Panc1 (cell line): ENCODE data around the gene AP3B2. TPM values are rescaled to one million over a fixed set of nuclear protein-coding genes. Genes with fewer than 3 reads are reported as not detected.

Experiments
- ATAC-seq: fragments of 200-7000 bp; cut with Tn5 transposase; 2 replicates; pipeline ENCODE4 v1.9.1; 2020; ENCODE audit warnings: mild to moderate bottlenecking, moderate library complexity
- BruUV-seq: library from RNA; stranded (reverse); fragments of 400-500 nt; replicated peaks from 2 replicates; lab custom pipeline; 2021; lab: Mats Ljungman, UMichigan
- CTCF ChIA-PET: fragments of 300-600 bp; sonication (Branson Sonifier 250); formaldehyde crosslinking; loops from one replicate; lab custom pipeline; 2022; ENCODE audit warnings: antibody characterized with exemption; lab: Charles Lee
- POLR2A ChIA-PET: fragments of 300-600 bp; sonication (Branson Sonifier 250); formaldehyde crosslinking; loops from one replicate; lab custom pipeline; 2022; ENCODE audit warnings: antibody characterized with exemption; lab: Charles Lee
- DNase-seq: peaks from one replicate; pipeline ENCODE4 v3.0.0-alpha.2; 2010; ENCODE audit warnings: low read depth, low spot score
- H3K27ac ChIP-seq: 2 replicates; pipeline ENCODE4 v1.5.1; 2011; ENCODE audit warnings: mild to moderate bottlenecking, low read length, inconsistent platforms
- H3K27me3 ChIP-seq: fragments of 200-500 bp; sonication (Bioruptor generic); 2 replicates; pipeline ENCODE4 v1.6.0; 2014; ENCODE audit warnings: low read length, inconsistent platforms; ENCODE audit not compliant: control insufficient read depth, insufficient read depth
- H3K36me3 ChIP-seq: fragments of 200-500 bp; sonication (Bioruptor generic); 2 replicates; pipeline ENCODE4 v1.5.1; 2014; ENCODE audit warnings: inconsistent platforms, mild to moderate bottlenecking, low read length, moderate library complexity; ENCODE audit not compliant: control insufficient read depth, insufficient read depth
- H3K4me1 ChIP-seq: 2 replicates; pipeline ENCODE4 v1.5.1; 2011; ENCODE audit warnings: inconsistent platforms, mild to moderate bottlenecking, low read length, moderate library complexity; ENCODE audit not compliant: control insufficient read depth, insufficient read depth
- H3K4me3 ChIP-seq, 2 experiments: 2 replicates each; pipeline ENCODE4 v1.5.1; 2011 to 2012; ENCODE audit warnings: low read depth in 2 of 2, low read length in 2 of 2, mild to moderate bottlenecking in 2 of 2, inconsistent platforms in 1 of 2, moderate library complexity in 1 of 2
- H3K9me3 ChIP-seq: fragments of 200-500 bp; sonication (Bioruptor generic); 2 replicates; pipeline ENCODE4 v1.5.1; 2014; ENCODE audit warnings: low read depth, mild to moderate bottlenecking, inconsistent platforms, low read length, moderate library complexity; ENCODE audit not compliant: control insufficient read depth, insufficient read depth
- POLR2AphosphoS5 ChIP-seq: IDR thresholded peaks from 2 replicates; pipeline ENCODE4 v1.6.1; 2012; ENCODE audit warnings: mild to moderate bottlenecking, low read depth, low read length, moderate library complexity
- SIN3A ChIP-seq: IDR thresholded peaks from 2 replicates; pipeline ENCODE4 v1.6.1; 2012; ENCODE audit warnings: low read depth, mild to moderate bottlenecking, low read length, moderate library complexity, borderline replicate concordance; ENCODE audit not compliant: insufficient read depth
- TCF7L2 ChIP-seq: IDR thresholded peaks from 2 replicates; pipeline ENCODE4 v1.6.1; 2011; ENCODE audit warnings: mild to moderate bottlenecking, low read depth, low read length, inconsistent platforms
- in situ Hi-C: cut with HindIII; loops from 2 replicates; pipeline ENCODE4 v1.10.0; 2016; ENCODE audit warnings: low sequenced_read_pairs, low pct_unique_long_range_greater_than_20kb
- intact Hi-C: fragments of 100-400 bp; cut with micrococcal nuclease; formaldehyde crosslinking; loops from one replicate; pipeline ENCODE4 v1.10.0; 2022; ENCODE audit not compliant: unreplicated experiment
- total RNA-seq: library from RNA; stranded (reverse); gene quantifications from one replicate; pipeline ENCODE4 v1.2.1, GENCODE V29; 2021; ENCODE audit not compliant: unreplicated experiment
- TF ChIP-seq, protein P1 (sequence below): fragments of 450-650 bp; IDR thresholded peaks from 2 replicates; pipeline ENCODE4 v1.5.1; 2017; ENCODE audit warnings: mild to moderate bottlenecking
- TF ChIP-seq, protein P2 (sequence below), 2 experiments: IDR thresholded peaks; 2 replicates each; pipeline ENCODE4 v1.6.1; 2011 to 2012; ENCODE audit warnings: low read depth in 2 of 2, control low read depth in 1 of 2, low read length in 1 of 2, mild to moderate bottlenecking in 1 of 2, moderate library complexity in 1 of 2; ENCODE audit not compliant: insufficient read depth in 1 of 2

AP3B2 gene
- total RNA-seq, 1 experiment from 2014 or later = 0.95 TPM

DNA sequence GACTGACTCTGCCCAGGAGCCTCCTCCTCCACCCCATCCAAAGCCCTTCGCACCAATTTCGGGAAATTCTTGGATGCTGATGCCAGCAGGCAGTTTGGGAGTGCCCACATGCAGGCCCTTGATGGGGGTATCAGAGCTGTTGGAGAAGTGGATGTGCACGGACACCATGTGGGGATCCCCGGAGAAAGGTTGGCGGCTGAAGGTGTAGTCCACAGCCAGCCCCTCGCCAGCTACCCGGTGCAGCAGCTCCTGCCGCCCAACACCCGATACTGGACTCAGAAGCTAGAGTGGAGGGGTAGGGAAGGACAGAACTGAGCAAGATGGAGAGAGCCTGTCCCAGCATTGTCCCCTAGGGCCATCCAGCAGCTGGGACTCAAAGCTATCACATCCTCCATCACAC lies 47.0 kb downstream of the AP3B2 start:
- no peaks in the 10 kb centered on the region; the same call in 1 of the 2 replicates for H3K36me3 ChIP-seq
- POLR2A ChIA-PET = no interaction called here
- H3K27me3 ChIP-seq = no peaks in the 10 kb centered on the region
- CTCF ChIA-PET = no interaction called here
- H3K27ac ChIP-seq = no peak overlapping the region
- DNase-seq = no peak
- H3K4me3 ChIP-seq = no peak overlapping the region
- intact Hi-C loops (no loop called here), in situ Hi-C loops (no loop called here)
- H3K4me1 ChIP-seq = no peaks in the 10 kb centered on the region
- TF ChIP-seq, protein P1, sequence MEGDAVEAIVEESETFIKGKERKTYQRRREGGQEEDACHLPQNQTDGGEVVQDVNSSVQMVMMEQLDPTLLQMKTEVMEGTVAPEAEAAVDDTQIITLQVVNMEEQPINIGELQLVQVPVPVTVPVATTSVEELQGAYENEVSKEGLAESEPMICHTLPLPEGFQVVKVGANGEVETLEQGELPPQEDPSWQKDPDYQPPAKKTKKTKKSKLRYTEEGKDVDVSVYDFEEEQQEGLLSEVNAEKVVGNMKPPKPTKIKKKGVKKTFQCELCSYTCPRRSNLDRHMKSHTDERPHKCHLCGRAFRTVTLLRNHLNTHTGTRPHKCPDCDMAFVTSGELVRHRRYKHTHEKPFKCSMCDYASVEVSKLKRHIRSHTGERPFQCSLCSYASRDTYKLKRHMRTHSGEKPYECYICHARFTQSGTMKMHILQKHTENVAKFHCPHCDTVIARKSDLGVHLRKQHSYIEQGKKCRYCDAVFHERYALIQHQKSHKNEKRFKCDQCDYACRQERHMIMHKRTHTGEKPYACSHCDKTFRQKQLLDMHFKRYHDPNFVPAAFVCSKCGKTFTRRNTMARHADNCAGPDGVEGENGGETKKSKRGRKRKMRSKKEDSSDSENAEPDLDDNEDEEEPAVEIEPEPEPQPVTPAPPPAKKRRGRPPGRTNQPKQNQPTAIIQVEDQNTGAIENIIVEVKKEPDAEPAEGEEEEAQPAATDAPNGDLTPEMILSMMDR = no peak
- no peak for TF ChIP-seq TCF7L2
- TF ChIP-seq POLR2AphosphoS5 = no peak
- TF ChIP-seq SIN3A = no peak
- TF ChIP-seq, protein P2, sequence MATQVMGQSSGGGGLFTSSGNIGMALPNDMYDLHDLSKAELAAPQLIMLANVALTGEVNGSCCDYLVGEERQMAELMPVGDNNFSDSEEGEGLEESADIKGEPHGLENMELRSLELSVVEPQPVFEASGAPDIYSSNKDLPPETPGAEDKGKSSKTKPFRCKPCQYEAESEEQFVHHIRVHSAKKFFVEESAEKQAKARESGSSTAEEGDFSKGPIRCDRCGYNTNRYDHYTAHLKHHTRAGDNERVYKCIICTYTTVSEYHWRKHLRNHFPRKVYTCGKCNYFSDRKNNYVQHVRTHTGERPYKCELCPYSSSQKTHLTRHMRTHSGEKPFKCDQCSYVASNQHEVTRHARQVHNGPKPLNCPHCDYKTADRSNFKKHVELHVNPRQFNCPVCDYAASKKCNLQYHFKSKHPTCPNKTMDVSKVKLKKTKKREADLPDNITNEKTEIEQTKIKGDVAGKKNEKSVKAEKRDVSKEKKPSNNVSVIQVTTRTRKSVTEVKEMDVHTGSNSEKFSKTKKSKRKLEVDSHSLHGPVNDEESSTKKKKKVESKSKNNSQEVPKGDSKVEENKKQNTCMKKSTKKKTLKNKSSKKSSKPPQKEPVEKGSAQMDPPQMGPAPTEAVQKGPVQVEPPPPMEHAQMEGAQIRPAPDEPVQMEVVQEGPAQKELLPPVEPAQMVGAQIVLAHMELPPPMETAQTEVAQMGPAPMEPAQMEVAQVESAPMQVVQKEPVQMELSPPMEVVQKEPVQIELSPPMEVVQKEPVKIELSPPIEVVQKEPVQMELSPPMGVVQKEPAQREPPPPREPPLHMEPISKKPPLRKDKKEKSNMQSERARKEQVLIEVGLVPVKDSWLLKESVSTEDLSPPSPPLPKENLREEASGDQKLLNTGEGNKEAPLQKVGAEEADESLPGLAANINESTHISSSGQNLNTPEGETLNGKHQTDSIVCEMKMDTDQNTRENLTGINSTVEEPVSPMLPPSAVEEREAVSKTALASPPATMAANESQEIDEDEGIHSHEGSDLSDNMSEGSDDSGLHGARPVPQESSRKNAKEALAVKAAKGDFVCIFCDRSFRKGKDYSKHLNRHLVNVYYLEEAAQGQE (IDR thresholded peaks at IDR 0.05; ENCODE audit: insufficient read depth in 1 of 2, low read depth in 2 of 2, low read length in 1 of 2) = no peak
- ATAC-seq = no peak
- no TSS peak for BruUV-seq
- H3K9me3 ChIP-seq = no peaks in the 10 kb centered on the region

DNA sequence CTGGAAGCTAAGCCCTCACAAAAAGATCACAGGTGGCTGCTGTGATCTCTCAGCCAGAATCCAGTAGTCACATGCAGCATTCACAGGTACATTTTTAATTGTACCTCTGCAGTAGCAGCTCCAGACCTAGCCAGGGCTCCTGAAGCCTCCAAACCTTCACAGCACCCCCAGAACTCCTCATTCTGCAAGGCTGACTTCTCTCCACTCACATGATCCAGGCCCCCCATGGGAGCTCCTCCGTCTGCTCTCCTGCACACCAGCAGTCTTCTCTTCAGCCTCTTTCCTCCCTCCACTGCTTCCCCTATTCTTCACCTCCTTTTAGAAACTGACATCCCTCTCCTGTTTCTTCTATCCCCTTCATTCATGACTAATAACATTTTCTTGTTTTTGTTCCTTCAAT lies 49.3 kb downstream of the AP3B2 start:
- H3K4me3 ChIP-seq = no peak overlapping the region
- ATAC-seq (no peak), DNase-seq (no peak)
- intact Hi-C loops (no loop called here), in situ Hi-C loops (no loop called here)
- no peaks in the 10 kb centered on the region for H3K27me3 ChIP-seq
- ChIA-PET CTCF (no interaction called here), POLR2A (no interaction called here)
- H3K27ac ChIP-seq = no peak overlapping the region
- TF ChIP-seq POLR2AphosphoS5 = no peak
- H3K4me1 ChIP-seq = no peaks in the 10 kb centered on the region
- no TSS peak for BruUV-seq
- H3K36me3 ChIP-seq = no peaks in the 10 kb centered on the region; the same call in 1 of the 2 replicates
- H3K9me3 ChIP-seq = no peaks in the 10 kb centered on the region

DNA sequence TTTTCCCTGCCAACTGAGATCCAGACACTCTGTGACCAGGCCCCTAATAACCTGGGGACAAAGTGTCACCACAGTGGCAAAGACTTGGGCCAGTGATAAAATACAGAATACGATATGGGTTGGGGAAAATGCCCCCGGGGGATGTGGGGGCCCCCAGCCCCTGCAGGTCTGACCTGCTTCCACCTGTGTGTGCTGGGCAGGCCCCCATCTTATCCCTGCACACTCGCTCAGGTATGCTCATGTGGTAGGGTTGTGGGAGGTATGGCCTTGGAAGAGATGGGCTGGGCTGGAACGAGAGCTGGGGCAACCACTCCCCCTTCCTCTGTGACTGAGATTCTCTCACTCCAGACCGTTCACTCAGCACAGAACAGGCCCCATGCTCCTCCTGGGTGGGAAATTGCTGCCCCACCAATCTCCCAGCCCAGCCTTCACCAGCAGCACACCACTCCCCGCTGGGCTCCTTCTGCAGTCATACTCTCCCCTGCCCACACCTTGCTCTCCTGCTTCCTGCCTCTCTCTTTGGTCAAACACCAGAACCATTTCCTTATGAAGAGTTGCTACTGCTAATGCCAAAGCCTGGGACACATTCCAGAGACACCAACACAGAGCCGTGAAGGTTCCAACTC lies 52.9 kb downstream of the AP3B2 start:
- Histone ChIP-seq H3K36me3 (no peaks in the 10 kb centered on the region), H3K9me3 (no peaks in the 10 kb centered on the region), H3K27me3 (no peaks in the 10 kb centered on the region), H3K4me3 (no peak overlapping the region), H3K4me1 (no peaks in the 10 kb centered on the region), H3K27ac (no peak overlapping the region)
- no TSS peak for BruUV-seq
- DNase-seq (no peak), ATAC-seq (no peak)
- POLR2A ChIA-PET = no interaction called here
- in situ Hi-C loops = no loop called here
- CTCF ChIA-PET = no interaction called here
- intact Hi-C loops = no loop called here
- TF ChIP-seq TCF7L2 (no peak), SIN3A (no peak), POLR2AphosphoS5 (no peak)
- TF ChIP-seq, protein P2 (IDR thresholded peaks at IDR 0.05; ENCODE audit: insufficient read depth in 1 of 2, low read depth in 2 of 2, low read length in 1 of 2) = no peak
- TF ChIP-seq, protein P1 = no peak
